ENCODE results near the gene ARID1B. TPM values are rescaled to one million over a fixed set of nuclear protein-coding genes. Genes with fewer than 3 reads are reported as not detected.
A peak's percentile ranks its signal among the peaks of the same experiment; 100 is the strongest.

ARID1B gene
- total RNA-seq, 6 experiments from 2014 or later = 23.2 to 35.3 (median 30.7) TPM

DNA sequence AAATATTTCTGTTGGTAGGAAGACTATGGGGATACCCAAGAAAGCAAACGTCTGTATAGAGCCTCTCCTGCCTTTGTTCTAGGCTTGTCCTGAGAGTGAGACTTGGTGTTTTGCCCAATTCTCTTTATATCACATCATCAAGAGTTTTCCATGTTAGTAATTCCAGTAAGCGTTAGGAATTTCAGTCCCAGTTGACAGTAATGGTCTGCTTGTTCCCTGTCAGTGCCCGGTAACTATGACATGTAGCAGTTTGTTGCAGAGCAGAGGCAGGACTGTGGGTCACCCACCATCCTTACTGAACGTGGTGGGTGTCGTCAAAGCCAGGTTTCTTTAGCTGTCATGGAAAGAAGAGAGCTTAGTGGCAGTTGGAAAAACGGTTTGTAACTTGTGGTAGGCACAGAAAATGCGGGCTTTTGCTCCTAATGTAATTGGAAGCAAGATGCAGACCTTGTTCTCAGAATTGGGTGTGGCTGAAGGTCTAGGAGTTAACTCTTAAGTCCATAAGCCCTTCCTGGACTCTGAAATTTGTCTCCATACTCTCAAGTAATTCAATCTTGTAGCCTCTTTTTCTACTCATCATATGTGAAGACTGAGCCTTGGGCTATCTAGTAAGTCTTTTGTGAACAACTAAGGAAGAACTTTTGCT, 357.3 kb downstream of the ARID1B start:
- DNase-seq (no peak), ATAC-seq (no peak)
- WGBS (ENCODE audit: insufficient coverage, low coverage, low lambda C conversion rate, missing lambda C conversion rate) = 83% methylated on average over 5 of the region's 7 CpGs
- intact Hi-C loops (cut with DNase I) = no loop called here
- no peak overlapping the region for H3K4me3 ChIP-seq
- H3K27me3 ChIP-seq = no peaks in the 10 kb centered on the region
- TF ChIP-seq POLR2A (IDR thresholded peaks at IDR 0.05) = no peak
- TF ChIP-seq, protein P1, sequence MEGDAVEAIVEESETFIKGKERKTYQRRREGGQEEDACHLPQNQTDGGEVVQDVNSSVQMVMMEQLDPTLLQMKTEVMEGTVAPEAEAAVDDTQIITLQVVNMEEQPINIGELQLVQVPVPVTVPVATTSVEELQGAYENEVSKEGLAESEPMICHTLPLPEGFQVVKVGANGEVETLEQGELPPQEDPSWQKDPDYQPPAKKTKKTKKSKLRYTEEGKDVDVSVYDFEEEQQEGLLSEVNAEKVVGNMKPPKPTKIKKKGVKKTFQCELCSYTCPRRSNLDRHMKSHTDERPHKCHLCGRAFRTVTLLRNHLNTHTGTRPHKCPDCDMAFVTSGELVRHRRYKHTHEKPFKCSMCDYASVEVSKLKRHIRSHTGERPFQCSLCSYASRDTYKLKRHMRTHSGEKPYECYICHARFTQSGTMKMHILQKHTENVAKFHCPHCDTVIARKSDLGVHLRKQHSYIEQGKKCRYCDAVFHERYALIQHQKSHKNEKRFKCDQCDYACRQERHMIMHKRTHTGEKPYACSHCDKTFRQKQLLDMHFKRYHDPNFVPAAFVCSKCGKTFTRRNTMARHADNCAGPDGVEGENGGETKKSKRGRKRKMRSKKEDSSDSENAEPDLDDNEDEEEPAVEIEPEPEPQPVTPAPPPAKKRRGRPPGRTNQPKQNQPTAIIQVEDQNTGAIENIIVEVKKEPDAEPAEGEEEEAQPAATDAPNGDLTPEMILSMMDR (IDR thresholded peaks at IDR 0.05) = no peak
- peaks cover 0 to 12% (median 4%) of the 10 kb centered on the region in 4 donors for H3K36me3 ChIP-seq
- H3K9me3 ChIP-seq = no peaks in the 10 kb centered on the region
- H3K27ac ChIP-seq = no peak overlapping the region
- H3K4me1 ChIP-seq = peaks cover 0 to 4% (median under 1%) of the 10 kb centered on the region in 4 donors

DNA sequence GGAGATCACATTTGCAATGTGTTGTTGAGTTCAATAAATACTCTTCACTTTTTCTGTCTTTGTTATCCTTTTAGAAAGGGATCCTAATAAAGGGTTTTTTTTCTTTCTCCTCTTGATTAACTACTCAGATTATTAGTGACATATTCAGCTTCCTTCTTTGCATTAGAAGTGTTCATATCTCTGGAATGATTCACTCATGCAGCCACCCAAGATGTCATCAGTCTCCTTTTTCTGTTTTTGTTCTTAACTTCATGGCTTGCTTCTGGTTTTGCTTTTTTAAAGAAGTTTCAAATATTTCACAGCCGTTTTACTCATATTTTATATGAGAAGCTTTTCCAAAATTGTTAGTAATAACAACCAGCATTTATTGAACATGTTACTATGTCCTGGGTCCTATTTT, 358.5 kb downstream of the ARID1B start:
- peaks cover 0 to 4% (median 0%) of the 10 kb centered on the region in 4 donors for H3K4me1 ChIP-seq
- no peak for ATAC-seq
- H3K27me3 ChIP-seq = no peaks in the 10 kb centered on the region
- no peak overlapping the region for H3K4me3 ChIP-seq
- H3K36me3 ChIP-seq = peaks cover 0 to 16% (median 4%) of the 10 kb centered on the region in 4 donors
- TF ChIP-seq, protein P1 (IDR thresholded peaks at IDR 0.05) = no peak
- TF ChIP-seq POLR2A (IDR thresholded peaks at IDR 0.05) = no peak
- no peaks in the 10 kb centered on the region for H3K9me3 ChIP-seq
- intact Hi-C loops (cut with DNase I) = no loop called here
- DNase-seq = no peak
- H3K27ac ChIP-seq = no peak overlapping the region
- 88% methylated on average over 1 of the region's 1 CpG for WGBS (ENCODE audit: insufficient coverage, low coverage, low lambda C conversion rate, missing lambda C conversion rate)

DNA sequence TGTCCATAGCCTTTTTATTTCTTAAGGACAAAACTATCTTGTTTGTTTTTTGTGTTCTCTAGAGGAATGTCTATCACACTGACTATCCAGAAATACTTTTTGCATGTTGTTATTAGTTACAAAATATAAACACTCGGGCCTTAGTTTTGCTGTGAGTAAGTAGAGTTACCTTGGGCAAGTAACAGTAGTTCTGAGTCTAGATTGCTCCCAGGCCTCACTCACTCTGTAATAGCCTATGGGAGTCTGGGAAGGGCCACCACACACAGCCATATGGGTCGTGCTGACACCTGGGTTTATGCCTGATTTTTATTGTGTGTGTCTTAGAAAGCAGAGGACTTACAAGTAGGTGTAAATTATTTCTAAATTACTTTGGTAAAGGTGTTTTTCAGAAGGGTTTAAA, 360.3 kb downstream of the ARID1B start:
- 69% methylated on average over 2 of the region's 2 CpGs for WGBS (ENCODE audit: insufficient coverage, low coverage, low lambda C conversion rate, missing lambda C conversion rate)
- Histone ChIP-seq H3K4me1 (peaks cover 0 to 4% (median 0%) of the 10 kb centered on the region in 4 donors), H3K4me3 (no peak overlapping the region), H3K27ac (no peak overlapping the region), H3K9me3 (no peaks in the 10 kb centered on the region), H3K27me3 (no peaks in the 10 kb centered on the region), H3K36me3 (peaks cover 0 to 20% (median 4%) of the 10 kb centered on the region in 4 donors)
- DNase-seq = no peak
- TF ChIP-seq POLR2A (IDR thresholded peaks at IDR 0.05) = no peak
- TF ChIP-seq, protein P1 (IDR thresholded peaks at IDR 0.05) = no peak
- peak in 3 of 4 donors; percentile 28 to 33 (median 28) for ATAC-seq
- intact Hi-C loops (cut with DNase I) = no loop called here

DNA sequence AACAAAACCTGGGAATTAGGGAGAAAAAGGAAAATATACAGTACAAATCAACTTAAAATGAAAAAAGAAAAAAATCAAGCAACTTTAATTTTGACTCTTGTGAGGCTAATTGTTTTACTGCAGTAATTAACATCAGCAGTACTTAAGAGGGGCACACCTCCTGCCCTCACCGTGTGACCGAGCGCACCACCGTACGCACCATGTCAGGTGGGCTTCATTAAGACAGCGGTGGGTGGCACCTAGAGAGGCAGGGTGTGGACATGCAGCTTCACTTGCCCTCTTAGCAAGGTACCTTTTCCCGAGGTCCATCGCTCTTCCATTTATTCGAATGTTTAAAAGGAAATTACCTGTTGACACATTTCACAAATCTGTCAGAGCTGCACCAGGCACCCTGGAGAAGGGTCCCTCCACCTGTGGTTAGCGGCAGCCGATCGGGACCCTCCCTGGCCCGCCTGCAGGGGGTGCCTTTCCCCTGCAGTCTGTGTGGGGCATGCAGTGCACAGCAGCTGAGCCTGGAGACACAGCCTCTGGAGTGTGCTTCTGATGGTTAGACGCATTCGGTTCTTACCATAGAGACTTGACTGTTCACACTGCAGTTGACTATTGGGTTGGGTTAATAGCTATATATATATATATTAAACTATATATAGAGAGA, 362.0 kb downstream of the ARID1B start:
- TF ChIP-seq, protein P1 (IDR thresholded peaks at IDR 0.05) = no peak
- TF ChIP-seq POLR2A (IDR thresholded peaks at IDR 0.05) = no peak
- no peak overlapping the region for H3K27ac ChIP-seq
- H3K4me3 ChIP-seq = no peak overlapping the region
- peaks cover 0 to 8% (median 3%) of the 10 kb centered on the region in 4 donors for H3K36me3 ChIP-seq
- 85% methylated on average over 8 of the region's 15 CpGs for WGBS (ENCODE audit: insufficient coverage, low coverage, low lambda C conversion rate, missing lambda C conversion rate)
- H3K9me3 ChIP-seq = no peaks in the 10 kb centered on the region
- no peak for DNase-seq
- peak in 1 of 4 donors; percentile 43 for ATAC-seq
- H3K4me1 ChIP-seq = peaks cover 0 to 4% (median 0%) of the 10 kb centered on the region in 4 donors
- intact Hi-C loops (cut with DNase I) = no loop called here
- no peaks in the 10 kb centered on the region for H3K27me3 ChIP-seq
